OCI-LY1 (cell line): ENCODE measurements around the gene SPATA7.

Experiments
- H2AFZ ChIP-seq: fragments of 200-600 bp; sonication (generic), shearing (Covaris generic); 2 replicates; pipeline ENCODE4 v1.6.0; 2014; ENCODE audit warnings: antibody characterized with exemption, mild to moderate bottlenecking, low read length
- H3F3A ChIP-seq: fragments of 200-600 bp; sonication (generic), shearing (Covaris generic); 2 replicates; pipeline ENCODE4 v1.6.0; 2014; ENCODE audit warnings: mild to moderate bottlenecking, antibody characterized with exemption, low read length, moderate library complexity; ENCODE audit not compliant: insufficient read depth
- H3K27ac ChIP-seq: fragments of 200-600 bp; sonication (generic); 2 replicates; pipeline ENCODE4 v1.5.1; 2014; ENCODE audit warnings: low read length, mixed run types, mild to moderate bottlenecking, low read depth; ENCODE audit not compliant: poor library complexity, severe bottlenecking
- H3K27me3 ChIP-seq: fragments of 200-600 bp; sonication (generic); 2 replicates; pipeline ENCODE4 v1.6.0; 2014; ENCODE audit warnings: antibody characterized with exemption, mild to moderate bottlenecking, low read length, moderate library complexity; ENCODE audit not compliant: insufficient read depth
- H3K36me3 ChIP-seq: fragments of 200-600 bp; sonication (generic); 2 replicates; pipeline ENCODE4 v1.6.1; 2014; ENCODE audit warnings: mild to moderate bottlenecking, antibody characterized with exemption, low read length, moderate library complexity, mixed read lengths; ENCODE audit not compliant: insufficient read depth
- H3K4me1 ChIP-seq: fragments of 200-600 bp; sonication (generic); 2 replicates; pipeline ENCODE4 v1.5.1; 2014; ENCODE audit warnings: mild to moderate bottlenecking, low read length, moderate library complexity; ENCODE audit not compliant: insufficient read depth, severe bottlenecking
- H3K4me2 ChIP-seq: fragments of 200-600 bp; sonication (generic), shearing (Covaris generic); 2 replicates; pipeline ENCODE4 v1.6.1; 2014; ENCODE audit warnings: low read length
- H3K4me3 ChIP-seq: fragments of 200-600 bp; sonication (generic); 2 replicates; pipeline ENCODE4 v1.5.1; 2014; ENCODE audit warnings: low read length, low read depth, mild to moderate bottlenecking, mixed read lengths; ENCODE audit not compliant: poor library complexity, severe bottlenecking
- H3K79me2 ChIP-seq: fragments of 200-600 bp; shearing (Covaris generic); 2 replicates; pipeline ENCODE4 v1.6.1; 2016; ENCODE audit warnings: mixed run types, low read length, mixed read lengths; ENCODE audit not compliant: insufficient read depth
- H3K9ac ChIP-seq: fragments of 200-600 bp; sonication (generic), shearing (Covaris generic); 2 replicates; pipeline ENCODE4 v1.6.1; 2014; ENCODE audit warnings: mild to moderate bottlenecking, low read length, mixed read lengths
- H3K9me2 ChIP-seq: fragments of 200-600 bp; sonication (generic), shearing (Covaris generic); 2 replicates; pipeline ENCODE4 v1.6.1; 2014; ENCODE audit warnings: low read depth, mild to moderate bottlenecking, low read length, mixed read lengths
- H3K9me3 ChIP-seq: fragments of 200-600 bp; shearing (Covaris generic); 2 replicates; pipeline ENCODE4 v1.6.1; 2014; ENCODE audit warnings: low read length, mixed read lengths
- H4K20me1 ChIP-seq: fragments of 200-600 bp; sonication (generic), shearing (Covaris generic); 2 replicates; pipeline ENCODE4 v1.6.0; 2016; ENCODE audit warnings: mild to moderate bottlenecking, low read length; ENCODE audit not compliant: insufficient read depth
- EZH2 ChIP-seq: fragments of 200-600 bp; sonication (generic), shearing (Covaris generic); IDR thresholded peaks from 2 replicates; pipeline ENCODE4 v1.8.0; 2017; ENCODE audit warnings: borderline replicate concordance, mixed run types, mild to moderate bottlenecking, antibody characterized with exemption, low read length, moderate library complexity, mixed read lengths
- TF ChIP-seq, protein P1 (sequence below): fragments of 200-600 bp; sonication (generic), shearing (Covaris generic); IDR thresholded peaks from 2 replicates; pipeline ENCODE4 v1.5.1; 2017; ENCODE audit warnings: mild to moderate bottlenecking, antibody characterized with exemption, low read length, moderate library complexity, mixed read lengths

SPATA7 gene, protein sequence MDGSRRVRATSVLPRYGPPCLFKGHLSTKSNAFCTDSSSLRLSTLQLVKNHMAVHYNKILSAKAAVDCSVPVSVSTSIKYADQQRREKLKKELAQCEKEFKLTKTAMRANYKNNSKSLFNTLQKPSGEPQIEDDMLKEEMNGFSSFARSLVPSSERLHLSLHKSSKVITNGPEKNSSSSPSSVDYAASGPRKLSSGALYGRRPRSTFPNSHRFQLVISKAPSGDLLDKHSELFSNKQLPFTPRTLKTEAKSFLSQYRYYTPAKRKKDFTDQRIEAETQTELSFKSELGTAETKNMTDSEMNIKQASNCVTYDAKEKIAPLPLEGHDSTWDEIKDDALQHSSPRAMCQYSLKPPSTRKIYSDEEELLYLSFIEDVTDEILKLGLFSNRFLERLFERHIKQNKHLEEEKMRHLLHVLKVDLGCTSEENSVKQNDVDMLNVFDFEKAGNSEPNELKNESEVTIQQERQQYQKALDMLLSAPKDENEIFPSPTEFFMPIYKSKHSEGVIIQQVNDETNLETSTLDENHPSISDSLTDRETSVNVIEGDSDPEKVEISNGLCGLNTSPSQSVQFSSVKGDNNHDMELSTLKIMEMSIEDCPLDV

GRCh38 chr14:88385212-88386101 lies at the start of gene SPATA7:
Gene SPATA7 (plus strand): TSS chr14:88385657. CDS start chr14:88385819, 162 bp downstream.
- Histone ChIP-seq H3K27ac (no peak within 1 kb of the TSS), H3K9ac (peak within 1 kb of the TSS; percentile 67), H3K79me2 (no peaks in the 10 kb centered on the region), H3K9me2 (no peaks in the 10 kb centered on the region), H3K4me3 (peak within 1 kb of the TSS; percentile 94), H3K9me3 (no peaks in the 10 kb centered on the region), H3K36me3 (no peaks in the 10 kb centered on the region), H2AFZ (peak within 1 kb of the TSS; percentile 71), H3K4me1 (peaks cover 15% of the 10 kb centered on the region), H3K4me2 (peak within 1 kb of the TSS; percentile 77), H3F3A (no peaks in the 10 kb centered on the region), H4K20me1 (no peaks in the 10 kb centered on the region), H3K27me3 (no peaks in the 10 kb centered on the region)
- TF ChIP-seq, protein P1, sequence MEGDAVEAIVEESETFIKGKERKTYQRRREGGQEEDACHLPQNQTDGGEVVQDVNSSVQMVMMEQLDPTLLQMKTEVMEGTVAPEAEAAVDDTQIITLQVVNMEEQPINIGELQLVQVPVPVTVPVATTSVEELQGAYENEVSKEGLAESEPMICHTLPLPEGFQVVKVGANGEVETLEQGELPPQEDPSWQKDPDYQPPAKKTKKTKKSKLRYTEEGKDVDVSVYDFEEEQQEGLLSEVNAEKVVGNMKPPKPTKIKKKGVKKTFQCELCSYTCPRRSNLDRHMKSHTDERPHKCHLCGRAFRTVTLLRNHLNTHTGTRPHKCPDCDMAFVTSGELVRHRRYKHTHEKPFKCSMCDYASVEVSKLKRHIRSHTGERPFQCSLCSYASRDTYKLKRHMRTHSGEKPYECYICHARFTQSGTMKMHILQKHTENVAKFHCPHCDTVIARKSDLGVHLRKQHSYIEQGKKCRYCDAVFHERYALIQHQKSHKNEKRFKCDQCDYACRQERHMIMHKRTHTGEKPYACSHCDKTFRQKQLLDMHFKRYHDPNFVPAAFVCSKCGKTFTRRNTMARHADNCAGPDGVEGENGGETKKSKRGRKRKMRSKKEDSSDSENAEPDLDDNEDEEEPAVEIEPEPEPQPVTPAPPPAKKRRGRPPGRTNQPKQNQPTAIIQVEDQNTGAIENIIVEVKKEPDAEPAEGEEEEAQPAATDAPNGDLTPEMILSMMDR = no peak
- no peak for TF ChIP-seq EZH2

- Histone ChIP-seq H3K4me1 (no peaks in the 10 kb centered on the region), H3K27ac (no peak overlapping the region), H3K9ac (no peak overlapping the region), H3K4me3 (no peak overlapping the region), H3F3A (no peaks in the 10 kb centered on the region), H3K79me2 (no peaks in the 10 kb centered on the region), H3K36me3 (no peaks in the 10 kb centered on the region), H3K9me2 (no peaks in the 10 kb centered on the region), H3K27me3 (no peaks in the 10 kb centered on the region), H3K4me2 (no peak overlapping the region), H3K9me3 (no peaks in the 10 kb centered on the region), H2AFZ (no peak overlapping the region), H4K20me1 (no peaks in the 10 kb centered on the region)
- TF ChIP-seq EZH2 = no peak
- TF ChIP-seq, protein P1 = no peak
Measured at GRCh38 chr14:88340357-88340756, 45.1 kb upstream of the SPATA7 start.

- Histone ChIP-seq H4K20me1 (no peaks in the 10 kb centered on the region), H3K4me1 (no peaks in the 10 kb centered on the region), H3K4me2 (no peak overlapping the region), H3K79me2 (no peaks in the 10 kb centered on the region), H3K36me3 (no peaks in the 10 kb centered on the region), H3F3A (no peaks in the 10 kb centered on the region), H3K9me3 (no peaks in the 10 kb centered on the region), H3K27me3 (no peaks in the 10 kb centered on the region), H3K9me2 (no peaks in the 10 kb centered on the region), H2AFZ (no peak overlapping the region), H3K27ac (no peak overlapping the region), H3K4me3 (no peak overlapping the region), H3K9ac (no peak overlapping the region)
- no peak for TF ChIP-seq EZH2
- TF ChIP-seq, protein P1 = no peak
Measured at GRCh38 chr14:88342980-88343379, 42.5 kb upstream of the SPATA7 start.
